Stimulated activated CD4-positive, alpha-beta T cell treated with anti-CD3 and anti-CD28 coated beads, Interleukin-1b, Interleukin-23, amount 100 ng/mL, for 4 hours (primary cell): ENCODE data around the gene GCN1.

Experiments used
- DNase-seq, 2 donors: peaks; one replicate each; pipeline ENCODE4 v3.0.0-alpha.2; 2020; ENCODE audit warnings: low read depth in 2 of 2

Gene GCN1

GRCh38 chr12:120190985-120191480 lies 3.5 kb downstream of the GCN1 start:
- DNase-seq: no peak

DNA sequence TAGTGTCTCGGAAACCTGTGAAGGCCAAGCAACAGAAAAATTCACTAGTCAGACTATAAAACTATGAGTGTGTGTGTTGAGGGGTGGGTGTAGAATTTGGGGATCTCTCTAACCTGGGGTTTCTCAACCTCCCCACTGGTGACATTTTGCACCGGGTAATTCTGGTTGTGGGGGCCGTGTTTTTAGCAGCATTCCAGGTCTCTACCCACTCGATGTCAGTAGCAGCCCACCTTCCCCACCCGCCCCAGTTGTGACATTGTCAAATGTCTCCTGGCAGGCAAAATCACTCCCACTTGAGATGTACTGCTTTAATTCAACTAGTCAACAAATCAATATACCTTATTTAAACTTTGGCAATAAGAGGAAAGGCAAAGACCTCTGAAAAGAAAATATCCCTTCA lies 4.1 kb downstream of the GCN1 start:
- no peak for DNase-seq

GRCh38 chr12:120186654-120187053 lies 7.9 kb downstream of the GCN1 start:
- no peak for DNase-seq

DNA sequence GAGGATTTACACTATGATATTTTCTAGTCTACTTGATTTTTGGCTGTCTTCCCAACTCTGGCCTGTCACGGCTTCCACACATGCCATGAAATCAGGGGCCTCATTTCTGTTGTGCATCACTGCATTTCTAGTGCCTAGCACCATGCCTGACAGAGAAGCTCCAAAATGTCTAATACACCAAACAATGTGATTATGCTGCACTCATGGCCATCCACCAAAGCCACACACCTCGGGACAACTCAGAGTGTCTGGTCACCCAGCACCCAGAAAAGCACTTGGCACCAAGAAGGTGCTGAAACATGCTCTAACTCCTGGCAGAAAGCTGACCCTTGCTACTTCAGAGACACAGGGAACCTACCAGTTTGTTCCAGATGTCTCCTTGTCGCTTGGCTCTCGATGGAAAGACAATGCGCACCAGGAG lies 11.3 kb downstream of the GCN1 start:
- no peak for DNase-seq

DNA sequence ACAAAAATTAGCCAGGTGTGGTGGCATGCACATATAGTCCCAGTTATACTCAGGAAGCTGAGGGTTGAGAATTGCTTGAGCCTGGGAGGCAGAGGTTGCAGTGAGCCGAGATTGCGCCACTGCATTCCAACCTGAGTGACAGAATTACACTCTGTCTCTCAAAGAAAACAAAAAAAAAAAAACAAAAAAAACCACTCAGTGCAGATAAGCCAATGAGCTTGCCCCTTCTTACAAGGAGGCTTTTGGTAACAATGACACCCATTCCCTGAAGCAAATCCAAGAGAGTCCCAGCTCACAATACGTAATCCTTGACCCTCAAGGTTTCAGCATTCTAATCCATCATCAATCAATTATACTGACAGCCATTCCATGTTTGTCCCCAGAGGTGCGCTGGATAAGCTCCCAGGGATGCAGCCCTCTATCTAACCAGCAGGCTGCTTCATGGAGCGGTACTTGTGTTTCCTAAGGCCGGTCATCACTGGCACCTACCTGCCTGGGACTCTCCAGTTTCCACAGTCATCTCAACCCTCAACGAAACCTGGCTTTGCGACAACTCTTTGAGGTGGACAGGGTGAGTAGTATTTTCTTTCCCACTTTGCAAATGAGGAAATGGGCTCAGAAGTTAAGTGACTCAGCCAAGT lies 12.4 kb downstream of the GCN1 start:
- no peak for DNase-seq

- DNase-seq: no peak
Observed at GRCh38 chr12:120180975-120181374, 13.5 kb downstream of the GCN1 start.

DNA sequence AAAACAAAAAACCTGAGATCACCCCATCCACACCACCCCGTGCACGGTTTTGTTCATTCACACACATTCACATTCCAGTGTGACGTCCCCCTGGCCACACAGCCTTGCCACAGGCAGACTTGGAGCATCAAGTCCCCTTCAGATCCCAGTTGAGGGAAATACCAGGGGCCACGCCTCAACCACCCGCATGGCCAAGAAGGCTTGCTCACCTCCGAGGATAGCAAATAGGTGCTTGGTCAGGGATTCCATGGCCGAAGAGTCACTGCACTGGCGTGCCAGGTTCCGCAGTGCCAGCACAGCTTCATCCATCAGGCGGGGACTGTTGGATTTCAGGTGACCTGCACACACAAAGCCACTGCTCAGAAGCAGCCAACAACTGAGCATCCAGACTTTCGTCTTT lies 19.0 kb downstream of the GCN1 start:
- no peak for DNase-seq

GRCh38 chr12:120175062-120175461 lies 19.5 kb downstream of the GCN1 start:
- no peak for DNase-seq

DNA sequence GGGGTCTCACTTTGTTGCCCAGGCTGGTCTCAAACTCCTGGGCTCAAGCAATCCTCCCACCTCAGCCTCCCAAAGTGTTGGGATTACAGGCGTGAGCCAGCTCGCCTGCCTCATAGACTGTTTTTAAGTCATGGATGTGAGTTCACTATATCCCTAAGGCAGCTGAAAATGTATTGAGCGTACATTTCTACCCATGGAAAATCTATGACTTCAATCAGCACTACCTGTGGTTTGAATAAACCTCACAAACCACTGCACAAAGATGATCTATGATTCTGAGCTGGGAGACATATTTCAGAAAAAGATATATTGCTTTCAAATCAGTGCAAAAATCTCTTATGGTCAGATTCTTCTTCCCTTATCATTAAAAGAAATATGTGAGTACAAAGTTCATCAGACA lies 22.5 kb downstream of the GCN1 start:
- no peak for DNase-seq

DNA sequence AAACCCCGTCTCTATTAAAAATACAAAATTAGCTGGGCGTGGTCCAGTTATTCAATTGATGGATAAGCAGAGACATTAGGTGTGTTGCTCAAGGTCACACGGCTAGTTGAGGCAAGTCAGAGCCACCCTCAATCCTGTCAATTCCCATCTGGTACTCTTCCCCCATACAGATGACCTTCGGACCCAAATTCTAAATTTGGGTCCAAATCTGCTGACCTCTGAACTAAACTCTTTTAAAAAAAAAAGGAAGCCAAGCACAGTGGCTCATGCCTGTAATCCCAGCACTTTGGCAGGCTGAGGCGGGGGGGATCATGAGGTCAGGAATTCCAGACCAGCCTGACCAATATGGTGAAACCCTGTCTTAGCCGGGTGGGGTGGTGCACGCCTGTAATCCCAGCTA lies 23.9 kb downstream of the GCN1 start:
- DNase-seq: no peak

DNA sequence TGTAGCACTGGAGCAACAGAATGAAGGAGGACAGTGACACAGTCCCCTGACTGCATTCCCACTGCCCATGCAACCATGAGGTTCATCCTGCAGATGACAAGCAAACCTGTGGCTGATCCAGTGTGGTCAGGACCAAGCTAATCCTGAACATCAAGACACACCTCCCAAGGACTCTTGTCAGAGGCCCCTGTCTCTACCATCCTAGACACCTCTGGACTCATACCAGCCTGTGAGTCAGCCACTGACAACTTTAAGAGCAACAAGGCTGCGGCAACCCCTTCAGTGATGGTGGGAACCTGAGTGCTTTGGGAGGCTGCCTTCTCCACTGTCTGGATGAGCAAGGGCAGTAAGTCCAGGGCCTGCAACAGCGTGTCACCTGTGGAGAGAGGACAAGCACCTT lies 24.6 kb downstream of the GCN1 start:
- no peak for DNase-seq

GRCh38 chr12:120168337-120168736 lies 26.2 kb downstream of the GCN1 start:
- no peak for DNase-seq

- DNase-seq: no peak
Observed at GRCh38 chr12:120167529-120168095, 26.9 kb downstream of the GCN1 start.

DNA sequence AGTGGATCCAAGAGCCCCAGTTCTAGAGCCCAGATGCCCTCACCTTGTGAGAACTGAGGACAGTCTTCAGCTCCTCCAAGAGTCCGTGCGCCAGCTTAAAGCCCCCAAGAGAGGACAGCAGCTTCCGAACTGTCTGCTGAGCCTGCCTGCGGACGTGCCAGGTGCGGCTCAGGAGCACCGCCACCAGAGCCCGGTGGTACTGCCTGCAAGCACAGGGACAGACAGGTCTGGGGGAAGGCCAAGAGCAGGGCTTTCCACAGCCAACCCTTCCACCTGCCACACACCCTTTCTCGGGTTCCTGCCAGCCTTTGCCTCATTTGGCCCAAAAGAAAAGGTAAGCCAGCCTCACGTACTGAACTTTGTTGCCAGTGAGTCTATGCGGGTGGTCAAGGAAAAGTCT lies 30.2 kb downstream of the GCN1 start:
- DNase-seq: no peak

DNA sequence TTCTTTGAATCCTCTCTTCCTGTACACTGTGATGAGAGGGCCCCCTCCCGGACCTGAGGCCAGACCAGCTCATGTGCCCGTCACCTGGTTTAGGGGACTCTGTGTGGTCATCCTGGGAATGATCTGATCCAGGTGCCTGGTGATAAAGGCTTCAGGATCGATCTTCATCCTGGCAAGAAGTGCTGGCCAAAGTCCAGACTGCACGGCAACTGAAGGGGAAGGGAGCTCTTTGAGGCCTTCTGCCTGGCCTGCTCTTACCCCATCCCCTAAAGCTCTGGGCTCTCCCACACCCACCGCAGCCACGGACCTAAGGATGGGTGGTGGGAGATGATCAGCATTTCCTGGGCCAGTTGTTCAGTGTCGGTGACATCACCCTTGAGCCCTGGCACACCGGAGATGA lies 31.8 kb downstream of the GCN1 start:
- no peak for DNase-seq

GRCh38 chr12:120161852-120162251 lies 32.7 kb downstream of the GCN1 start:
- DNase-seq: no peak

DNA sequence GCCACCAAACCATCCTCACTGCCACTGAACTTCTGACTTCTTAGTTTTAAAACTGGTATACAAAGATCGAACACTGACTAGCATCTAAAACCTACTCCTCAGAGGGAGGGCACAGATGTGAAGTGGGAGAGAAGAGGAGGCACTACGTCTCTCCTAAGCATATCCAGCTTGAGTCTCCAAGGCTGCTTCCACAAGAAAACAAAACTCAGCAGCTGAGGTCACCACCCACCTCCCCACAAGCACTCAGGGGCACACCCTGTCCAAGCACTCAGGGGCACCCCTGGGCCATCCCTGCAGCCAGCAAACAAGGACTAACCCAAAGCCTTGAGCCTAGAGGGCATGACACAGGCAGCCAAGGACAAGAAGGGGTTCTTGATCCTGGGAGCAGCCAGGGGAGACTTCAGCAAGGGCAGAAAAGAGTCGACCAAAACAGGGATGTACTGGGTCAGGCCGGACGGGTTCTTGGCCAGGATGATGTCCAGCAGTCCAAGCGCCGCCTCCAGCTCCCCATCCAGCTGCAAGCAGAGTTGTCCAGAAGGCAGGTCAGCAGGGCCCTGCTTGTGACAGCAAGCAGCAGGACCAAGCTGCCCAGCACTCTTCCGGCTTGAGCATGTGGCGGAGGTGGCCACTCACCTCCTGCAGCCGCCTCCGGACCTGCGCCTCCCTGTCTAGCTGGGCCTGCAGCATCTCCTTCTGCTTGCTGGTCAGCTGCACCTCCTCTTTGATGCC lies 34.8 kb downstream of the GCN1 start:
- DNase-seq: no peak

DNA sequence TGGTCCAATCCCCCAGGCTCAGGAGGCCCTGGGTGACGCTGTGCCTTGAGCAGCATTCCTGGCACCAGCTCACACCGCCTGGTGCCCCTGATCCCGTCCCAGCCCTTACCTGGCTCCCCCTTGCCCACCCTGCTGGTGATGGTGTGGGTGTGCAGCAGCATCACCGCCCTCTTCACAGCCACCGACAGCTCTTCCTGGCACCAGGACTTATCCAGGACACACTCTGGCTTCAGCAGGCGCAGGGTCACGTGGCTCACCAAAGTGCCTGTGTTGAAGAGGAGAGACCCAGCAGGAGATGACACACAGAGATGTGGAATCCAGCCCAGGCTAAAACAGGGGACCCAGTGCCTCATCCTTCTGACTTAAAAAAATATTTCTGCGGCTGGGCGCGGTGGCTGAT lies 36.2 kb downstream of the GCN1 start:
- DNase-seq: no peak

GRCh38 chr12:120157678-120158077 lies 36.8 kb downstream of the GCN1 start:
- no peak for DNase-seq

DNA sequence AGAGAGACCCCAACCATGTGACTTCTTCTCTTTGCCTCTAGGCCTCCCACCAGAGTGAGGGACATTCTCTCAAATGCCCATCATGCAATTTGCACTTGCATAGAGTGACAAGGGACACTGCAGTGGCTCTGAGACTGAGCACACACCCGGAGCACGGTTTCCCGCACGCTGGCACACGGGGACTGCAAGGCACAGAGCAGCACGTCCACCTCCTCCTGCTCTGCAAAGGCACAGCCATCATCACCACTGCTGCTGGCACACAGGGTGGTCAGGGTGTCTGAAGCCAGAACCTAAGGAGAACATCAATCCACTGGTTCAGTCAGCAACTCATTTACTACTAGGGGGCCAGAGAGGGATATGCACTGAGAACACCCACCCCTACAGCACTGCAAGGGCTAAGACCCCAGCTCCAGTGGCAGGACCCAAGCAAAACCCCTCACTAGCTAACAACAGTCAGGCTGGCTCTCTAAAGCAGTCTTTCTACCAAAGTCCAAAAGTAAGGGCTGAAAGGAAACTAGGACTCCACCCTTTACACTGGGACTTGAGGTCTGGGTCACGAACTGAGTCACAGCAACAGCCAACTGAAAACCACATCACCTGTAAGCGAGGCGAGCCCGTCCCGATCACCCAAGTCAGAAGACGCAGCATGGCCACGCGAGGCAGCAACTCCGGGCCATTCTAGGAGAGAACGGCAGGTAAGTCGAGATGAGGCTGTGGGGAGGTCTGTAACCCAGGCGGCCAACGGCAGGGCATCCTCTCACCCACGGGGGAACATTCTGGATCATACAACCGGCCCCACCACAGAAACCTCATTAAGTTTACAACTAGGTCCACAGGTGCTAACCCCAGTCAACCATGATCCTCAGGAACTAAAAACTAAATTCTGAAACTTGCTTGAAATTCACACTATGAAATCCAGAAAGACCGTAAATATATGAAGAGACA lies 37.9 kb downstream of the GCN1 start:
- no peak for DNase-seq

DNA sequence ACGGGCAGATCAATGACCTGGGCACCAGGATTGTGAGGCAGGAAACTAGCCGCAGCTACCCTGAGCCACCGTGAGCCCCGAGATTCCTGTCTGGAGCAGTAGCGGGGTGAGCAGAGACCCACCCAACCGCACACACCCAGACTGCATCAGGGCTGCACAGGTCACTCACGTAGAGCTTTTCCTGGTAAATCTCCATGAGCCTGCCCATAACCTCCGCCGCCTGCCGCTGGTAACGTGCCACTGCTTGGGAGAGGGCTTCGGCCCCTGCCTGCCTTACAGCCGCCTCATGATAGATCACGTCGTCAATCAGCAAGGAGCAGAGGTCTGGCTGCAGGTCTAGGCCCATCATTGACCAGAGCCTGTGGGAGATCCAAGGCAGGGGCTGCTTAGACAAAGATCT lies 39.4 kb downstream of the GCN1 start:
- DNase-seq: no peak

GRCh38 chr12:120150919-120151525 lies 43.5 kb downstream of the GCN1 start:
- no peak for DNase-seq
